DMS53 treated with DMSO at 0.1 percent for 48 hours (cell line): ENCODE results near the gene FBLN5.

Experiments
- DNase-seq: peaks from one replicate; lab custom pipeline; 2025; ENCODE audit not compliant: unreplicated experiment; lab: John Stamatoyannopoulos, UW

Gene FBLN5

DNA sequence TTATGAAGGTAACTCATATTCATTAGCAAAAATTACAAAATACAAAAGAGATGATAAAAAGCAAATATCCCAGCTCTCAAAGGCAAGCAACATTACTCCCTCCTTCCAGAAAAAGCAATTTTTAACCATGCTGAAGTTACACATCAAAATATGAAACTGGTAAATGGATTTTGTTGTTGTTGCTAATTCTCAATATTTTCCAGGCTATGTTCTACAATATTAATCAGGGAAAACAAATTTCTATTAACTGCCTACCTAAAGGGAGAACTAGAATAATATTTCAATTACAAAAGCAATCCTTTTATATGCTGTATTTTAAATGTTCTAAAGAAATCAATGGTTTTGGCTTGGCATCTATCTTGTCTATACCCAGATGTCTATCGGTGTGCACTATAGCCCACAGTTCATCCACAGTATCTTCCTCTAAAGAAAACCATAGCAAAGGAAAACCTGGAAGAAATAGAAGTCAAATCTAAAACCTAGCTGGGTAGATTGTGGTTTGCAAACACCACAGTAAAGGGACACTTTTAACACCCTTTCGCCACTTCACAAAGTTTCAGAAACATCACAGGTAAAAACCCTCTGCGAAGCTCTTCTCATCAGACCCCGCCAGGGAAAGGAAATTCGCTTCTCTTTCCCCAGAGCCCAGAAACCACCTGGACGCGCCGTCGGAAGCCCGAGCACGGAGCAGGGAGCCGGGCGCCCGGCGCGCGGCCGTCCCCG is 112.1 kb downstream of the FBLN5 start:
- no peak for DNase-seq

GRCh38 chr14:91834571-91834970 is 112.9 kb downstream of the FBLN5 start:
- DNase-seq = no peak

DNA sequence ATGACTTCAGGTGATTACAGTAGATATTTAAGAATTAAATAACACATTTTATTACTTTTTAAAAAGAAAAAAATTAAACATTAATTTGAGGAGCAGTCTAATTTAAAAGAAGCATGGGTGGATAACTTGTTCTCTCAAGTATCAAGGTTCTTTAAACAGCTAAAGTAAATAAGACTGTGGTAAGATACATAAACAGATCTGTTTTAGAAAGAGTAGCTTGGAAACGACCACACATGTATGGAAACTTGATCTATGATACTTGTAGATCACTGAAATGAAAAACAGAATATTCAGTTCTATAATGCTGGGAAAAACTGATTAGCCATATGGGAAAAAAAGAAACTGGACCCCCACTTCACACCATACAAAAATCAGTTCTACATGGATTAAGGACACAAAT is 116.2 kb downstream of the FBLN5 start:
- DNase-seq = no peak

- no peak for DNase-seq
Observed at GRCh38 chr14:91830777-91831176, 116.7 kb downstream of the FBLN5 start.

- DNase-seq = no peak
Observed at GRCh38 chr14:91829511-91829910, 118.0 kb downstream of the FBLN5 start.

DNA sequence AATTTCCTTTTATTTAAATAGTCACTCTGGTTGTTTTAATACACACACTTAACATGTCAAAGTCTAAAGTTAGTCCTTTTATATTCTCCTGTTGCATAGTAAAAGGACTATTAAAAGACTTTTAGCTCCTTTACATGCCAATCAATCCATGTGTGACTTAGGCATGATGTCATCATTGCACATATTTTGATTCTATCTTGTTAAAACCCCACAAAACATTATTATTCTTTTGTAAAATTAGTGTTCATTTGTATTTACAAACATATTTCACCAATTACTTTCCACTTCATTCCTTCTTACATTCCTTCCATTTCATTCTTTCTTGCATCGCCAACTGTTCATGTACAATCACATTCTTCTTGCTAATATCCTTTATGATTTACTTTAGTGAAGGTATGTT is 119.7 kb downstream of the FBLN5 start:
- DNase-seq = no peak
